GM21717 (cell line): Measurements from ENCODE around the gene PXYLP1.

Experiments
- ATAC-seq: cut with Tn5 transposase; IDR thresholded peaks from one replicate; pipeline ENCODE4 v1.9.1; 2021; ENCODE audit warnings: mild to moderate bottlenecking, moderate library complexity; ENCODE audit not compliant: unreplicated experiment

The PXYLP1 gene

GRCh38 chr3:141342386-141342785, 110.8 kb downstream of the PXYLP1 start:
- no peak for ATAC-seq

DNA sequence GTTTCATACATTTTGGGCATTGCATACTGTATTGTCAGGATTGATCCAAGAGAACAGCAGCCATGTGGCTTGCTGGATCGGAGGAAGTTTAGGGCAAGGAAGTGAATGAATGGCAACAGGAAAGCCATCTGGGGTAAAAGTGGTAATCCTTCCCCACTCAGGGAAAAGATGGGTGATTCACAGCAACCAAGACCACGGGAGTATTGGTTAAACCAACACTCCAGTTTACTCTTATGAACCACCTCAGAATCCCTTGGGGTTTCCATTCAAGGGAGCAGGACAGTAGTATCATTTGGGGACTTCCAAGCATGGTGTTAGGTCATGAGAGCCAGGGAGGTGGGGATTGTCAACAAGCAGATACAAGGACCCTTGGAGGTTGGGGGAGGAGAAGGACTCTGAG, 111.5 kb downstream of the PXYLP1 start:
- ATAC-seq = no peak

GRCh38 chr3:141343865-141344271, 112.2 kb downstream of the PXYLP1 start:
- no peak for ATAC-seq
